Colonic mucosa (tissue), 4 donors: Measurements from ENCODE around the gene OR10A4. TPM values are rescaled to one million over a fixed set of nuclear protein-coding genes. Genes with fewer than 3 reads are reported as not detected.

ENCODE experiments used
- DNase-seq: peaks from one replicate; pipeline ENCODE4 v3.0.0-alpha.2; 2020
- H3K27ac ChIP-seq: fragments of 200-600 bp; one replicate; pipeline ENCODE4 v1.8.0; 2021
- H3K27me3 ChIP-seq: fragments of 200-600 bp; one replicate; pipeline ENCODE4 v1.8.0; 2021
- H3K36me3 ChIP-seq: fragments of 200-600 bp; one replicate; pipeline ENCODE4 v1.8.0; 2021
- H3K4me1 ChIP-seq: fragments of 200-600 bp; one replicate; pipeline ENCODE4 v1.8.0; 2021; ENCODE audit warnings: mild to moderate bottlenecking
- H3K4me3 ChIP-seq: fragments of 200-600 bp; one replicate; pipeline ENCODE4 v1.8.0; 2021
- H3K9ac ChIP-seq, 2 donors: one replicate each; pipeline ENCODE4 v1.7.0; 2013; ENCODE audit warnings: control low read depth in 2 of 2, low read depth in 2 of 2, low read length in 2 of 2
- H3K9me3 ChIP-seq: fragments of 200-600 bp; one replicate; pipeline ENCODE4 v1.8.0; 2021
- intact Hi-C: fragments of 100-400 bp; cut with DNase I; formaldehyde crosslinking; loops from one replicate; pipeline ENCODE4 v1.14.1; 2022
- total RNA-seq, 2 donors: library from RNA; stranded (reverse); fragmentation: NEBNext Ultra II Directional in 1 of 2; extraction: Animal tissue kit (Norgen Biotek cat#: 25700) in 1 of 2; gene quantifications; one replicate each; pipeline ENCODE4 v1.2.1, GENCODE V29; 2021
- TF ChIP-seq, protein P1 (sequence below): fragments of 200-600 bp; IDR thresholded peaks from one replicate; pipeline ENCODE4 v1.8.0; 2022; ENCODE audit warnings: antibody characterized with exemption, mild to moderate bottlenecking
- donor health status: healthy.
- donor health status: DM: no; HTN: no; CAD: no.
- donor health status: DM: no; HTN: no; CAD: no.

The OR10A4 gene, protein sequence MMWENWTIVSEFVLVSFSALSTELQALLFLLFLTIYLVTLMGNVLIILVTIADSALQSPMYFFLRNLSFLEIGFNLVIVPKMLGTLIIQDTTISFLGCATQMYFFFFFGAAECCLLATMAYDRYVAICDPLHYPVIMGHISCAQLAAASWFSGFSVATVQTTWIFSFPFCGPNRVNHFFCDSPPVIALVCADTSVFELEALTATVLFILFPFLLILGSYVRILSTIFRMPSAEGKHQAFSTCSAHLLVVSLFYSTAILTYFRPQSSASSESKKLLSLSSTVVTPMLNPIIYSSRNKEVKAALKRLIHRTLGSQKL
- total RNA-seq: not detected

DNA sequence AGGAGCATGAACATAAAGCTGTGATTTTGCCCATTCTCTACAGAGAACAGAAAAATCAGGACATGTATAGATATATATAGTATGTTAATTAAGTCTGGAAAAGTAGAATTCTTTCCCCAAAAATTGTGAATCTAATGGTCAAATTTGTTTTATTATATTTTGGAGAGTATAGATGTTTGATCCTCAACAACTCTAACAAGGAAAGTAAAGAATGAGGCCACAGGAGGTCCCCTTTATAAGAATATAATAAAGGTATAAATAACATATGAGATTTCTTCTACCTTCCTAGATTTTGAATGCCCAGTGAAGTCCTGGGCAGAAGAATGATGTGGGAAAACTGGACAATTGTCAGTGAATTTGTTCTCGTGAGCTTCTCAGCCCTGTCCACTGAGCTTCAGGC lies at the start of gene OR10A4:
Gene OR10A4 (plus strand): TSS at position 301 of the 400 bp plus-strand sequence. CDS start 23 bp downstream, at position 324.
- no peaks in the 10 kb centered on the region for H3K9me3 ChIP-seq
- H3K4me1 ChIP-seq: no peaks in the 10 kb centered on the region
- no peak within 1 kb of the TSS for H3K4me3 ChIP-seq
- H3K9ac ChIP-seq: no peak within 1 kb of the TSS
- no peaks in the 10 kb centered on the region for H3K36me3 ChIP-seq
- DNase-seq: no peak
- intact Hi-C loops: no loop called here
- no peak within 1 kb of the TSS for H3K27ac ChIP-seq
- TF ChIP-seq, protein P1, sequence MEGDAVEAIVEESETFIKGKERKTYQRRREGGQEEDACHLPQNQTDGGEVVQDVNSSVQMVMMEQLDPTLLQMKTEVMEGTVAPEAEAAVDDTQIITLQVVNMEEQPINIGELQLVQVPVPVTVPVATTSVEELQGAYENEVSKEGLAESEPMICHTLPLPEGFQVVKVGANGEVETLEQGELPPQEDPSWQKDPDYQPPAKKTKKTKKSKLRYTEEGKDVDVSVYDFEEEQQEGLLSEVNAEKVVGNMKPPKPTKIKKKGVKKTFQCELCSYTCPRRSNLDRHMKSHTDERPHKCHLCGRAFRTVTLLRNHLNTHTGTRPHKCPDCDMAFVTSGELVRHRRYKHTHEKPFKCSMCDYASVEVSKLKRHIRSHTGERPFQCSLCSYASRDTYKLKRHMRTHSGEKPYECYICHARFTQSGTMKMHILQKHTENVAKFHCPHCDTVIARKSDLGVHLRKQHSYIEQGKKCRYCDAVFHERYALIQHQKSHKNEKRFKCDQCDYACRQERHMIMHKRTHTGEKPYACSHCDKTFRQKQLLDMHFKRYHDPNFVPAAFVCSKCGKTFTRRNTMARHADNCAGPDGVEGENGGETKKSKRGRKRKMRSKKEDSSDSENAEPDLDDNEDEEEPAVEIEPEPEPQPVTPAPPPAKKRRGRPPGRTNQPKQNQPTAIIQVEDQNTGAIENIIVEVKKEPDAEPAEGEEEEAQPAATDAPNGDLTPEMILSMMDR: no peak
- H3K27me3 ChIP-seq: no peaks in the 10 kb centered on the region

DNA sequence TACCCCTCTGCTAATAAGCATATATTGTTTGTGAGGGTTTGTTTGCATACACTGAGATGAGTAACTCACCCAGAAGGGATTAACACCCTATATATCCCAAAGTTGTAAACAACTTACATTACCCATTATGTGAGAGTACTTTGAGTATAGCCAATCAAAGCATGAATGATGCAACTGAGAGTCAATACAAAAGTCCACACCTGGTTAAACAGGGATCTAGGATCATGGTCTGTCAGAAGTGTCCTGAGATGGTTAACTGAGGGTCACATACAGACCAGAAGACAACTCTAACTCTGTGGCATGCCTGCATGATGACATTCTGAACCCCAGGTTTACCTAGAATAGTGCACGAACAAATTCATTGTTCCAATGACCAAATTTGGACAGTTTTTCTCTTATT lies 48.3 kb upstream of the OR10A4 start:
- intact Hi-C loops: no loop called here

DNA sequence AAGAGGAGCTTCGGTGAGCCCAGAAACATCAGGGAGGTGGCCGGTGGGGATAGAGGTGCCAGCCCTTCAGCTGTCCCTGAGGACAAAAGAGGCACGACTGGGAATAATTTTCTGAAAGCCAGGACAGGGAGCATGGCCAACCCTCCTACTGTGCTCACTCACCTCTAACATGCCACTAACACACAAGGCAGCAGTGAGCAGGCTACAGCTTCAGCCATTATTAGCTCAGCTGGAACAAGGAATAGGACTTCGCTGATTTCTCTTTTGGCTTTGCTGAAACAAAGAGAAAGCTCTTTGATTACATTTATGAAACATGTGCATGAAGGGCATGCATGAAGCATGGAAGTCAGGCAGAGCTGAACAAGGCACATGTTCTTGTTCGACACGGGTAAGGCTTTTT lies 43.1 kb upstream of the OR10A4 start:
- intact Hi-C loops: no loop called here
- no peak for DNase-seq
- Histone ChIP-seq H3K36me3 (no peaks in the 10 kb centered on the region), H3K27me3 (no peaks in the 10 kb centered on the region), H3K4me3 (no peak overlapping the region), H3K9ac (no peak overlapping the region), H3K9me3 (no peaks in the 10 kb centered on the region), H3K27ac (no peak overlapping the region), H3K4me1 (no peaks in the 10 kb centered on the region)
- TF ChIP-seq, protein P1: no peak

More for the DNA sequence above, 48.3 kb upstream of the OR10A4 start:
- Histone ChIP-seq H3K4me1 (no peaks in the 10 kb centered on the region), H3K9me3 (no peaks in the 10 kb centered on the region), H3K36me3 (no peaks in the 10 kb centered on the region), H3K27me3 (no peaks in the 10 kb centered on the region), H3K9ac (no peak overlapping the region), H3K4me3 (no peak overlapping the region), H3K27ac (no peak overlapping the region)
- TF ChIP-seq, protein P1: no peak
- DNase-seq: no peak

DNA sequence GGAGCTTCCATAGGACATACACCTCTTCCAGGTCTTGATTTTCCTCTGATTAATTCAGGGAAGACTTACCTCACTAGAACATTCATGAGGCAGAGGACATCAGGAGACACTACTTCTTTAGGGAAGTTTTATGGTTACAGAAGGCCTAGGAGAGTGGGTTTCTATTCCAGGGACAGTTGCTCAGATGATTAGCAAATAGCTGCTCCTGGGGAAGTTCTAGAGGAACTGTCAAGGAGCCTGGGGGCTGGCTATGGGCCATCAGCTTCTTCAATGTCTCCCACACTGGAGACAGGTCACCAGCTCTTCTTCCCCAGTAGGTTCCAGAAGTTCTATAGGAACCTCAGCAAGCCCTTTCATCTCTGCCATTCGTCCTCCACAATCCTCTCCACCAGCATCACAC lies 42.4 kb upstream of the OR10A4 start:
- H3K27me3 ChIP-seq: no peaks in the 10 kb centered on the region
- H3K36me3 ChIP-seq: no peaks in the 10 kb centered on the region
- intact Hi-C loops: no loop called here
- H3K4me1 ChIP-seq: no peaks in the 10 kb centered on the region
- no peak for DNase-seq
- H3K27ac ChIP-seq: no peak overlapping the region
- no peak overlapping the region for H3K9ac ChIP-seq
- no peaks in the 10 kb centered on the region for H3K9me3 ChIP-seq
- TF ChIP-seq, protein P1: no peak
- H3K4me3 ChIP-seq: no peak overlapping the region

DNA sequence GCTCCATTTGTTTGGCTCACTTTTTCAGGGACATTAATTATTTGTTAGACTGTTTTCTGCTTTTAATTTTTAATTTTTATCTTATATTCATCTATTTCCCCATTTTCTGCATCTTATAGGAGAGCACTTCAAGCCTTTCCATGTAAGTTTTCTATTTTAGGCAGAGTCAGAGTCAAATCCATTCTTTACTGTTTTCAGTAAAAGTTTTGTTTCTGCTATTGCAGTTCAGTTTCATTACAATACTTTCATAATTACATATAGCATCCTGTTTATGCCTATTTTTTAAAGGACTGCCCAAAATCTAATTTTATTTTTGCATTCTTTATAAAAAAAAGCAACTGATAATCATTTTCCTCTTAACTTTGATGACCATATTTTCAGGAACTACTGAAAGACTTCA lies 34.7 kb upstream of the OR10A4 start:
- no peak overlapping the region for H3K9ac ChIP-seq
- H3K36me3 ChIP-seq: no peaks in the 10 kb centered on the region
- H3K4me3 ChIP-seq: no peak overlapping the region
- no peaks in the 10 kb centered on the region for H3K4me1 ChIP-seq
- no peak for DNase-seq
- intact Hi-C loops: no loop called here
- TF ChIP-seq, protein P1: no peak
- H3K27me3 ChIP-seq: no peaks in the 10 kb centered on the region
- no peak overlapping the region for H3K27ac ChIP-seq
- H3K9me3 ChIP-seq: no peaks in the 10 kb centered on the region
